ENCODE measurements around the gene GSTP1.
A peak's percentile ranks its signal among the peaks of the same experiment; 100 is the strongest.

Gene GSTP1

DNA sequence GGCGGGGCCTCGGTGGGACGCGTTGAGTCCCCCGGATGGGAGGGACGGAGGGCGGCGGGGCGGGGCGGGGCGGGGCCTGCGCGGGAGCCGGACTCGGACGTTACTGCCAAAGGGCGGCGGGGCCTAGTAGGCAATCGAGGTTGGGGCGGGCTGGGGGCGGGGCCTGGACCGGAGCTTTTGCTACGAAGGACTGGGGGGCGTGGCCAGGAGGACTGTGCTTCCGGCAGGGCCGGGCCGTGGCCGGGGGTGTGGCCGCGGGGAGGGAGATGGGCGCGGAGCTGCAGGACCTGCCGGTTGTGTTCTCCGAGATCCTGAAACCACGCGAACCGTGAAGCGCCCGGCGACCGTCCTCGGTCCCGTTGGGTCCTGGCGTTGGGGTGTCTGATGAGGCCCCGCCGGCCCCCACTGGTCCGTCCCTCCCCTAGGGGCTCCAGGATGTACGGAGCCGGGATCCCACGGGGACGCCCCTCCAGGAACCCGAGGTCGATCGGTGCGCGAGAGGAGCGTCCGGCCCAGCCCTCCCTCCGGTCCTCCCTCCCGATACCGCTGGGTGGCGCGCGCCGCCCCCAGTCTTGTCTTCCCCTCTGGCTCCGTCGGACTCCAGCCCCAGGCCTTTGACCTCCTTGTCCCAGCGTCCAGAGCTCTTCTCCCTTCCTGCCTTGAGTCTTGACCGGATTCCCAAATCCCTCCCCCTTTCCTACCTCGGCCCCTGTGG, 46.8 kb downstream of the GSTP1 start:
- DNase-seq (ENCODE audit: low read depth, low spot score): peak; percentile 54

DNA sequence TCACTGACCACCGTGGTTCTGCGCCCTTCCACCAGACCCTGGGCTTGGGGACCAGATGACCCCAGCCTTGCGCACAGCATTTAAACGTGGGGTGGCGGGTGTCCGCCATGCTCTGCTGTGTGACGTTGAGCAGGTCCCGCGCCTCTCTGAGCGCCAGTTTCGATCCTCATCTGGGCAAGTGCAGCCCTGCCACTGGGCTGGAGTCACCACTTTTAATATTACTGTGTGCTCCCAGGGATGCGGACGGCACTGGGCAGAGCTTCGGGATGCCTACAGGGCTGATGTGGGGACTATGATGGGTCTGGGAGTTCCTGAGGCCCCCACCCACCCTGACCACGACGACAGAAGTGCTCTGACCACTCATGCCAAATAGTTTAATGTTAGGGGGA, 47.3 kb downstream of the GSTP1 start:
- DNase-seq (ENCODE audit: low read depth, low spot score): no peak

DNA sequence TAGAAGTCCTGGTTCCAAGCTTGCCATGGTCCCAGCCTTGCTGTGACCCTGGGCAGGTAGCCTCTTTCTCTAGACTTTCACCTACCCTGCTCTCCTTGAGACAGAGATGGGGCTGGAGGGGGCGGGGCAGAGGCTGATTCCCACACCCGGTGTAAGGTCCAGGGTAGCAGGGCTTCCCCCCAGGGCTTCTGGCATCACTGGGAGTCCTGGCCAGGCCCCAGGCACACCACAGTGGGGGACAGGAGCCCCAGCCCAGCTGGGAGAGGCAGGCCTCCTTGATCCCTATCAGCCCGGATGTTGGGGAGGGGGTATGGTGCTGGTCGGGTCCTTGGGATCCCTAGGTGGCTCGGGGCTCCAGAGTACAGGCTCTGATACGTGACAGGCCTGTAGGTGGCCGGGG, 47.8 kb downstream of the GSTP1 start:
- DNase-seq (ENCODE audit: low read depth, low spot score): no peak

DNA sequence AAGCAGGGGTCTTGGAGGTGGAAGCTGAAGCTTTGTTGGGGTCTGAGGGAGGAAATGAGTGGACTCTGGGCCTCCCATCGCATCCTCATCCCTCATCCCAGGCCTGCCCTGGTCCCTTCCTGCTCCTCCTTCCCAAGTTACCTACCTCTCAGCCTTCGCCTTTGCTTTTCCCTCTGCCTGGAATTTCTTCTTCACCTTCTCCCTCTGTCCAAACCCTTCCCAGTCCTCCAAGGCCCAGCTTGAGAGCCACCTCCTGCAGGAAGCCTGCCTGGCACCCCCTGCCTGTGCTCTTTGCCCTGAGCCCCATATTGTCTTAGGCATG, 48.2 kb downstream of the GSTP1 start:
- DNase-seq (ENCODE audit: low read depth, low spot score): no peak

DNA sequence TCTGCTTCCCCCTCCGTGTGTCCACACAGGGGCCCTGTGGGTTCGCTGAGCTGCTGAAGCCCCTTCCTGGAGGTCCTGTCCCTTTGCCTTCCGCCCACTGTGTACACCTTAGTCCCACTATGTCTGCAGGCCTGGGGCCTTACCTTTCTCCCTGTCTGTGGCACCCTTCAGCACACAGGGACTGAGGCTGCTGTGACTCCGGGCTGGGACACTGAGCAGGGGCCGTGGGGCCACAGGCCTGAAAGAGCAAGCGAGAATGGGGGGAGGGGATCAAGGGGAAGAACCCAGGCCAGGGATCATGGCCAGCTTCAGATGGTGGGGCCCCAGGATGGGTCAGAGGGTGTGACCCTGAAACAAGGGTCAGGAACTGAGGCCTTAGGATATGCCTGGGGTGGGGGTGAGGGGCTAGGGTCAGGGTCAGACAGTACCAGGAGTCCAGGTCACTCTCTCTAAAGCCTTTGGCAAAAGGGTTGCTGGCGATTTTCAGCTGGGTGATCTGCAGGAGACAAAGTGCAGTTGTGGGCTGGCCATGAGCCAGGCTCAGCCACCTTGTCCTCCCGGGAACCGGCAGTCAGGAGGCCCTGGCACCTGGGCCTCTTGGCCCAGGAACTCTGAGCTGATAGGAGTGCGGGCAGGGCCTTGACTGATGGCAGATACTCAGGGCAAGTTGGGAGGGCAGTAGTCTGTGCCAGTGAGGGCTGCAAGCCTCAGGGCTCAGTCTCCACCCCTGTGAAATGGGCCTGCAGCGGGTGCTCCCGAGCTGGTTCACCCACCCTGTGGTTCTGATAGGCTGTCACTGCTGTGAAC, 48.8 kb downstream of the GSTP1 start:
- DNase-seq (ENCODE audit: low read depth, low spot score): no peak

DNA sequence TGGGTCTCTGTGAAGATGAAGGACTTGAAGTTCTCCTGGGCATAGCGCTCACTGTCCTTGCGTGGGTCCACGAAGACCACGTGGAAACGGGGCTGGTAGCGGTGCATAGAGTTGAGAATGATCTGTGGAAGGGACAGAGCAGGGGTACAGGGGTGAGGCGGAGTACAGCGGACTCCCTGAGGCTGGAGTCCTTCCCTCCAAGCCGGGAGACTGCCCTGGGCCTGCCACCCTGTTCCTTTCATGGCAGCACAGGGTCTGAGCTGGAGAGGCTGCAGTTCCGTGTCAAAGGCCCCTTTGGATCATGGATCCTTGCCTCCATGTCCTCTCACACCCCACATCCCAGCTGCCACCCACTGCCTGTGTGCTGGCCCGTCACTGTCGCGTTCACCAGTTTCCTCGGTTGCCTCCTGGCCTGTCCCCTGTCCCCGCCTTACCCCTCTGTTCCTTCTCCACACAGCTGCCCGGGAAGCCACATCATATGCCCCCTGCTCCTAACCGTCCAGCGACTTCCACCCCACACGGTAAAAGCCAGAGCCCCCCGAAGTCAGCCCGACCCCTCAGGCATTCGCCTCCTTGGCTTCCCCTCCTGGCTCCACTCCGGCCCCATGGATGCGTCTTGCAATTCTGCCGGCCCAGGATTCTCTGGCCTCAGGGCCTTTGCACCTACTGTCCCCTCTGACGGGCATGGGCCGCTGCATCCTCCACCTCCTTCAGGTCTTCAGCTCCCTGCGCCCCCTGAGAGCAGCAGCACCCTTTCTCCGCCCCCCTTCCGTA, 49.6 kb downstream of the GSTP1 start:
- no peak for DNase-seq (ENCODE audit: low read depth, low spot score)

DNA sequence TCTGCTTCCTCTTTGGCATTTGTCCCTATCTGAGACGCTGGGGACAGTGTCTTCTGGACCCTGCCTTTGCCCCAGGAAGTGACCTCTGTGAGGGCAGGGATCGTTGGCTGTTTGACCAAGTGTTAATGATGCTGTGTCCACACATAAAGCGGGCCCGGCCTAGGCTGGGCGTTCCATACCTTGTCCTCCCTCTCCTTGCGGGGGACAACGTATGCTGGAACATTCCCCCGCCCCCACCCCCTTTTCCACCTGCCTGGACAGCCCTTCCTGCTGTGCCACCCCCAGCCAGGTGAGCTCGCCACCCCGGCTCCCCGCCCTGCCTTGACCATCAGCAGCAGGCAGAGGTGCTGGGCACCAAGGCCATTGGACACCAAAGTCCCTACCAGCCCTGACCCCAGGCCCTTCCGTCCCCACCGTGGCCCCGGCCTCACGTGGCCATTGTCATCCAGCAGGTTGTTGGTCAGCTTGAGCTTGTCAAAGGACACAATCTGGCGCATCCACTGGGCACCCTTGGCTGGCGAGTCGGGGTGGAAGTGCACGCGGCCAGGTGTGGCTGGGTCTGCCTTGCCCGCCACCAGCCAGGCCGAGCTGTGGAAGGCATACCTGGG, 50.2 kb downstream of the GSTP1 start:
- no peak for DNase-seq (ENCODE audit: low read depth, low spot score)

DNA sequence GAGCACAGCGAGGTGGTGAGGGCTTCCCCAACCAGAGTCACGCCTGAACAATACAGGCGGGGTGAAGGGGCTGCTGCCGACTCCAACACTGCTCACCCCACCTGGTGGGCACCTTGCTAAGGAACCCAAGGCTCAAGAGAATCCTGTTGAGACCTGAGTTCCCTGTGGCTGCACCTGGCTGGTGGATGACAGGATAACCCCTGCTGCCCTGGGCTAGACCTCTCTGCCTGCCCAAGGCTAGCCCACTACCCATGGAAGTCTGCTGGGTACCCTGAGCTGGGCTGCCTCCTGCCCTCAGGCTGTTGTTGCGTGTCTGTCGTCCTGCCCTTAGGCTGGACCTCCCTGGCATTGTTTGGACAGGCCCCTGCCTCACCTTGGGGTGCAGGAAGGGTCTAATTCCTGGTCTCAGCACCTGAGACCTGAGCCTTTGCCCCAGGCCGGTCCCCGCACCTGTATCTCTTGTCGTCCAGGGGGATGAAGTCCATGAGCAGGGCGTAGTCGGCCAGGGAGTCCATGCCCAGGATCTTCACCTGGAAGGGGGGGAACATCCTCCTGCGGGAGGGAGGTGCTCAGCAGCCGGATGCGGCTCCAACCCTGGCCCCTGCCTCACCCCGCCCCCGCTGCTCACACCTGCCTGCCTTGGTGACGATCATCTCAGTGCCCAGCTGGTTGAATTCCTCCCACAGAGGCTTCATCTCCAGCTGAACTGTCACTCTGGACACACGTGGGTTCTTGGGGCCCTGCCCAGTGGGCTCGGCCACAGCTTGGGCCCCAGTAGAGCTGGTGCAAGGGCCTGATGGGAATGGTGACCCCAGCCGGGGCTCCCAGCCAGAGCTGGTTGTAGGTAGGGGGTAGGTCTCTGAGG, 51.0 kb downstream of the GSTP1 start:
- no peak for DNase-seq (ENCODE audit: low read depth, low spot score)

DNA sequence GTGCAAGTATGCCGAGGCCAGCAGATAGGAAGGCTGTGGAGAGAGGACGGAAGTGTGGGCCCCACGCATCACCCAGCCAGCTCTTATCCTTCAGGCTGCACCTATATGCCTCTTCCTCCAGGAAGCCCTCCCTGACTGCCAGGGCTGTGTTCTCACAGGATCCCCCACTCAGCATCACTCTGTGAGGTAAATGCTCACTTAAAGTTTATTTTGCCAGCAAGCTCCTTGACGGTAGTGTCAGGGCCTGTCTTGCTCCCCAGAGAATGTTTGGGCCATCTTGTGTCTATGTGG, 51.6 kb downstream of the GSTP1 start:
- no peak for DNase-seq (ENCODE audit: low read depth, low spot score)
